ENCODE results near the gene EDN3. TPM values are rescaled to one million over a fixed set of nuclear protein-coding genes. Genes with fewer than 3 reads are reported as not detected.

Gene EDN3
- total RNA-seq, 1 experiment from 2014 or later, result not detected

GRCh38 chr20:59352990-59353389 is 52.6 kb downstream of the EDN3 start (continued):
- TF ChIP-seq ZBTB33 (IDR thresholded peaks at IDR 0.05; ENCODE audit: extremely low read depth, insufficient replicate concordance, low read length) (no peak), EZH2 (IDR thresholded peaks at IDR 0.05) (no peak), CTCF (IDR thresholded peaks at IDR 0.05 in 2 of 3, conservative IDR thresholded peaks at IDR 0.05 in 1 of 3; ENCODE audit: borderline replicate concordance in 1 of 3, insufficient read depth in 1 of 3, low read depth in 2 of 3, low read length in 2 of 3) (no peak), SIN3A (IDR thresholded peaks at IDR 0.05; ENCODE audit: low read depth) (no peak), SP1 (IDR thresholded peaks at IDR 0.05; ENCODE audit: low read depth) (no peak), EZH2phosphoT487 (IDR thresholded peaks at IDR 0.05; ENCODE audit: borderline replicate concordance) (no peak)

- Histone ChIP-seq H3K9me2 (ENCODE audit: insufficient read depth) (no peaks in the 10 kb centered on the region), H3K4me3 (replicated peaks in 1 of 2; ENCODE audit: low read depth in 1 of 2, low read length in 2 of 2) (no peak overlapping the region), H3K9ac (ENCODE audit: low read length) (no peak overlapping the region), H3K79me2 (ENCODE audit: insufficient read depth, low read length) (no peaks in the 10 kb centered on the region), H3K27ac (ENCODE audit: low read depth, low read length) (no peak overlapping the region), H3K36me3 (ENCODE audit: control insufficient read depth in 1 of 2, insufficient read depth in 2 of 2, low read length in 2 of 2) (no peaks in the 10 kb centered on the region), H3K9me3 (ENCODE audit: control insufficient read depth in 1 of 2, insufficient read depth in 1 of 2, low read depth in 1 of 2, low read length in 2 of 2) (no peaks in the 10 kb centered on the region), H2AFZ (ENCODE audit: low read depth, low read length, poor library complexity, severe bottlenecking) (no peak overlapping the region), H3K4me2 (ENCODE audit: low read length) (no peak overlapping the region), H4K20me1 (ENCODE audit: insufficient read depth) (no peaks in the 10 kb centered on the region), H3K4me1 (ENCODE audit: control insufficient read depth in 1 of 2, insufficient read depth in 2 of 2, low read length in 2 of 2) (no peaks in the 10 kb centered on the region), H3K27me3 (ENCODE audit: insufficient read depth, low read length) (peaks cover 8% of the 10 kb centered on the region; the same call in 1 of the 2 replicates)
- BruUV-seq (replicated peaks), result no TSS peak
- intact Hi-C loops (cut with micrococcal nuclease), result no loop called here
- ATAC-seq, result no peak
- no peak for DNase-seq (ENCODE audit: low read depth, low spot score)
- ChIA-PET POLR2A (no interaction called here), RAD21 (ENCODE audit: low non-redundant PET in 1 of 2, low total read pairs in 2 of 2, uncharacterized antibody in 2 of 2, unreplicated experiment in 2 of 2) (no interaction called here), CTCF (no interaction called here)
- TF ChIP-seq POLR2A (IDR thresholded peaks at IDR 0.05; ENCODE audit: borderline replicate concordance, extremely low read depth, insufficient read depth, insufficient read length) (no peak), SIN3A (IDR thresholded peaks at IDR 0.05; ENCODE audit: low read depth) (no peak), EGR1 (IDR thresholded peaks at IDR 0.05; ENCODE audit: low read depth) (no peak), ZBTB33 (IDR thresholded peaks at IDR 0.05; ENCODE audit: extremely low read depth, insufficient replicate concordance, low read length) (no peak), FOSL1 (IDR thresholded peaks at IDR 0.05; ENCODE audit: low read depth) (no peak), EZH2 (IDR thresholded peaks at IDR 0.05) (no peak), ELF1 (IDR thresholded peaks at IDR 0.05; ENCODE audit: borderline replicate concordance, low read depth) (no peak), ZNF274 (IDR thresholded peaks at IDR 0.05; ENCODE audit: low read depth, low read length) (no peak), ATF3 (IDR thresholded peaks at IDR 0.05) (no peak), REST (IDR thresholded peaks at IDR 0.05; ENCODE audit: low read depth) (no peak), CEBPB (IDR thresholded peaks at IDR 0.05; ENCODE audit: low read depth) (no peak), EZH2phosphoT487 (IDR thresholded peaks at IDR 0.05; ENCODE audit: borderline replicate concordance) (no peak), SP1 (IDR thresholded peaks at IDR 0.05; ENCODE audit: low read depth) (no peak), CBX3 (IDR thresholded peaks at IDR 0.05; ENCODE audit: low read depth) (no peak)
These were observed 54.0 kb downstream of the EDN3 start for GRCh38 chr20:59354460-59354859.

Data from HCT116 (cell line).